Erythroblast (primary cell): Measurements from ENCODE around the gene RHBDD2.

Experiments
- GATA1 ChIP-seq: IDR thresholded peaks from 2 replicates; pipeline ENCODE4 v1.6.1; 2011; ENCODE audit warnings: low read depth, mild to moderate bottlenecking, control low read depth, low read length, moderate library complexity
- POLR2A ChIP-seq: IDR thresholded peaks from 2 replicates; pipeline ENCODE4 v1.6.1; 2011; ENCODE audit warnings: mild to moderate bottlenecking, low read length

- TF ChIP-seq POLR2A = no peak
- TF ChIP-seq GATA1 = no peak
Measured at GRCh38 chr7:75830978-75831377, 47.9 kb upstream of the RHBDD2 start.
